ENCODE measurements around the gene LMAN2. TPM values are rescaled to one million over a fixed set of nuclear protein-coding genes. Genes with fewer than 3 reads are reported as not detected.

Gene LMAN2, protein sequence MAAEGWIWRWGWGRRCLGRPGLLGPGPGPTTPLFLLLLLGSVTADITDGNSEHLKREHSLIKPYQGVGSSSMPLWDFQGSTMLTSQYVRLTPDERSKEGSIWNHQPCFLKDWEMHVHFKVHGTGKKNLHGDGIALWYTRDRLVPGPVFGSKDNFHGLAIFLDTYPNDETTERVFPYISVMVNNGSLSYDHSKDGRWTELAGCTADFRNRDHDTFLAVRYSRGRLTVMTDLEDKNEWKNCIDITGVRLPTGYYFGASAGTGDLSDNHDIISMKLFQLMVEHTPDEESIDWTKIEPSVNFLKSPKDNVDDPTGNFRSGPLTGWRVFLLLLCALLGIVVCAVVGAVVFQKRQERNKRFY
- total RNA-seq (ENCODE audit: unreplicated experiment), result 75.6 TPM
- long read RNA-seq, transcript LMAN2-201 (8 exons, 1,800 nt), result major isoform, 103 of 111 reads
- long read RNA-seq, partial matches to known transcripts, result 3 of 111 reads
- long read RNA-seq, other reads (novel, unspliced or antisense), result 4 of 111 reads

DNA sequence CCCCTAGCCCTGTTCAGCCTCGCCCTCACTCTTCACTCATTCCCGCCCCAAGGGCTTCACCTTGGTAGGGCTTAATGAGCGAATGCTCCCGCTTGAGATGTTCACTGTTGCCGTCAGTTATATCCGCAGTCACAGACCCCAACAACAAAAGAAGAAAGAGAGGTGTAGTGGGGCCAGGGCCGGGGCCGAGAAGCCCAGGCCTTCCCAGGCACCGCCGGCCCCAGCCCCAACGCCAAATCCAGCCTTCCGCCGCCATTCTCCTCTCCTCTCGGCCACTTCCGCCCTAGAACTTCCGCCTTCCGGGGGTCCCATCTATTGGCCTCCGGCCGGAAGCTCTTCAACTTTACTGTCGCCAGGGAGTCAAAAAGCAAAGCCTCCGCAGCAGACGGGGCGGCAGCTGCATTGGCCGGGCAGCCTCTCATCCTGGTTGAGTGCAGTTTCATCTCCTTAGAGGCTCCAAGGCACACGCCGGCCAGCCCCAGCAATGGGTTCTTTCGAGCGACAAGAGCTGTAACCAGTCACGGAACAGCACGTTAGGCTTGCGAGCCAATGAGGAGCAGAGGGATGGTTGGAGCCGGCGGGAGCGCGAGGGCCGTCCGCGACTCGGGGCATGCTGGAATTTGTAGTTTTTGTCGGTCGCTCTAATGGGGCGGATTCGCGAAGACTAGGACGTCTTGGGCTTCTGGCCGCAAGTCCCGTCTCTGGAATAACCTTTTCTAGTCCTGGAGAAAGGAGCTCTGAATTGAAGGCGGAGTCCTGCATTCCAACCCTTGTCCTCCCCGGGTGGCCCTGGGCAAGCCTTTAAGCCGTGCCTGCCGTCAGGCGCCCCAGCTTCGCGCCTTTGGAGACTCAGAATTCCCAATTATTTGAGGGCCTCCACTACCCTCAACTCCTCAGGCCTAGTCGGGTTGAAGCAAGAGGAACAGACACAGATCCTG is at the start of gene LMAN2:
TSS of gene LMAN2 (minus strand) at position 277 of the 938 bp plus-strand sequence. CDS start at position 256, 21 bp downstream.
- no peaks in the 10 kb centered on the region for H3K36me3 Mint-ChIP-seq (ENCODE audit: unreplicated experiment)
- no peak for TF ChIP-seq CTCF (IDR thresholded peaks at IDR 0.05; ENCODE audit: partially characterized antibody, unreplicated experiment)
- peak within 1 kb of the TSS; percentile 97 for H3K4me3 Mint-ChIP-seq (ENCODE audit: unreplicated experiment)
- DNase-seq, result peak; percentile 87
- H3K27ac Mint-ChIP-seq (ENCODE audit: unreplicated experiment), result peak within 1 kb of the TSS; percentile 98
- peaks cover 10% of the 10 kb centered on the region for H3K4me1 Mint-ChIP-seq (ENCODE audit: low read depth, unreplicated experiment)
- peaks cover 5% of the 10 kb centered on the region for H3K9me3 Mint-ChIP-seq (ENCODE audit: unreplicated experiment)
- H3K27me3 Mint-ChIP-seq (ENCODE audit: unreplicated experiment), result peaks cover 2% of the 10 kb centered on the region

GRCh38 chr5:177399997-177400868 is 48.8 kb upstream of the LMAN2 start, which contains the start of gene PFN3:
TSS of gene PFN3 (minus strand) at chr5:177400661. CDS start at chr5:177400576, 85 bp downstream.
- peak; percentile 53 for DNase-seq
- peaks cover 7% of the 10 kb centered on the region for H3K9me3 Mint-ChIP-seq (ENCODE audit: unreplicated experiment)
- H3K36me3 Mint-ChIP-seq (ENCODE audit: unreplicated experiment), result no peaks in the 10 kb centered on the region
- TF ChIP-seq CTCF (IDR thresholded peaks at IDR 0.05; ENCODE audit: partially characterized antibody, unreplicated experiment), result no peak
- H3K4me1 Mint-ChIP-seq (ENCODE audit: low read depth, unreplicated experiment), result peaks cover 4% of the 10 kb centered on the region
- no peak within 1 kb of the TSS for H3K4me3 Mint-ChIP-seq (ENCODE audit: unreplicated experiment)
- H3K27me3 Mint-ChIP-seq (ENCODE audit: unreplicated experiment), result peaks cover 9% of the 10 kb centered on the region
- no peak within 1 kb of the TSS for H3K27ac Mint-ChIP-seq (ENCODE audit: unreplicated experiment)

DNA sequence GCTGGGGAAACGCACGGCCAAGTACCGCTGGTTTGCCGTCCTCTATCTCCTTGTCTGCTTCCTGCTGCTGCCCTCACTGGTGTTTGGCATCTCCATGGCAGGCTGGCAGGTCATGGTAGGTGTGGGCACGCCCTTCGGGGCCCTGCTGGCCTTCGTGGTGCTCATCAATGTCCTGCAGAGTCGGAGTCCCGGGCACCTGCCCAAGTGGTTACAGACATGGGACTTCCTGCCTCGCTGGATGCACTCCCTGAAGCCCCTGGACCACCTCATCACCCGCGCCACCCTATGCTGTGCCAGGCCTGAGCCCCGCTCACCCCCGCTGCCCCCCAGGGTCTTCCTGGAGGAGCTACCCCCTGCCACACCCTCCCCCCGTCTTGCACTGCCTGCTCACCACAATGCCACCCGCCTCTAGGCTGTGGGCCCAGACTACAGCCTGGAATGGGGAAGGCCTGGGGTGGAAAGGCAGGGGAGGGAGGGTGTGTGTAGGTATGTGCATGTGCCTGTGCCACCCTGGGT is 46.5 kb upstream of the LMAN2 start:
- Mint-ChIP-seq H3K4me1 (ENCODE audit: low read depth, unreplicated experiment) (peaks cover 2% of the 10 kb centered on the region), H3K9me3 (ENCODE audit: unreplicated experiment) (peaks cover 7% of the 10 kb centered on the region), H3K27me3 (ENCODE audit: unreplicated experiment) (peaks cover 7% of the 10 kb centered on the region), H3K27ac (ENCODE audit: unreplicated experiment) (no peak overlapping the region), H3K36me3 (ENCODE audit: unreplicated experiment) (no peaks in the 10 kb centered on the region), H3K4me3 (ENCODE audit: unreplicated experiment) (no peak overlapping the region)
- TF ChIP-seq CTCF (IDR thresholded peaks at IDR 0.05; ENCODE audit: partially characterized antibody, unreplicated experiment), result no peak
- no peak for DNase-seq

DNA sequence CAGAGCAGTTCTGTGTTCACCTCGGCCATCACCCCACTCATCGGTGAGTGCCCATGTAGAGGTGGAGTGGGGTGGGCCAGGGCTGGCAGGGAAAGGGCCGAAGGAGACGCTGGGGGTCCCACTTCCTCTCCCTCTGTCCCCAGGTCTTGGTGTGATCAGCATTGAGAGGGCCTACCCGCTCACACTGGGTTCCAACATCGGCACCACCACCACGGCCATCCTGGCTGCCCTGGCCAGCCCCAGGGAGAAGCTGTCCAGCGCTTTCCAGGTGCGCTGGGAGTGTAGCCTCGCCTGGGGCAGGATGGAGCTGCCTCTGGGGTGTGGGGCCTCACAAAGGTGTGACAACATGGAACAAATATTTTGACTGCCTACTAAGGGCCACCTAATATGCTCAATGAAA is 45.3 kb upstream of the LMAN2 start:
- Mint-ChIP-seq H3K27me3 (ENCODE audit: unreplicated experiment) (peaks cover 2% of the 10 kb centered on the region), H3K36me3 (ENCODE audit: unreplicated experiment) (no peaks in the 10 kb centered on the region), H3K4me1 (ENCODE audit: low read depth, unreplicated experiment) (no peaks in the 10 kb centered on the region), H3K9me3 (ENCODE audit: unreplicated experiment) (peaks cover 3% of the 10 kb centered on the region), H3K4me3 (ENCODE audit: unreplicated experiment) (no peak overlapping the region), H3K27ac (ENCODE audit: unreplicated experiment) (no peak overlapping the region)
- no peak for DNase-seq
- TF ChIP-seq CTCF (IDR thresholded peaks at IDR 0.05; ENCODE audit: partially characterized antibody, unreplicated experiment), result no peak
